ENCODE measurements around the gene SOX18. TPM values are rescaled to one million over a fixed set of nuclear protein-coding genes. Genes with fewer than 3 reads are reported as not detected.

Gene SOX18
- total RNA-seq, 2 experiments from 2014 or later: not detected

Other genes starting within 250 kb of the SOX18 start
- gene ZBTB46, start 218.4 kb downstream of the SOX18 start, total RNA-seq: under 1 TPM in 1 of 2 experiments, not detected in 1; 0.04 TPM
- gene ABHD16B, start 188.1 kb downstream of the SOX18 start, total RNA-seq: not detected
- 10 to 100 TPM; 58.6 to 58.9 TPM for gene TPD52L2, start 184.4 kb downstream of the SOX18 start, total RNA-seq
- 10 to 100 TPM; 32.1 to 32.9 TPM for gene DNAJC5, start 154.5 kb downstream of the SOX18 start, total RNA-seq
- gene UCKL1, start 93.2 kb downstream of the SOX18 start, total RNA-seq: 10 to 100 TPM; 27.6 to 28.9 TPM
- gene ZNF512B, start 79.7 kb downstream of the SOX18 start, total RNA-seq: 10 to 100 TPM; 11.6 to 11.8 TPM
- gene SAMD10, start 70.0 kb downstream of the SOX18 start, total RNA-seq: 10 to 100 TPM; 16.7 to 19.3 TPM
- gene PRPF6, start 68.5 kb downstream of the SOX18 start, total RNA-seq: 10 to 100 TPM; 64.5 to 64.6 TPM
- gene C20orf204, start 13.5 kb downstream of the SOX18 start, total RNA-seq: 1 to 10 TPM; 2.1 to 2.5 TPM
- gene TCEA2, start 13.6 kb upstream of the SOX18 start, total RNA-seq: 10 to 100 TPM; 37.8 to 38.6 TPM
- 10 to 100 TPM; 26.4 to 31.8 TPM for gene RGS19, start 29.9 kb upstream of the SOX18 start, total RNA-seq
- under 1 TPM; 0.16 to 0.25 TPM for gene OPRL1, start 30.4 kb upstream of the SOX18 start, total RNA-seq
- under 1 TPM; 0.47 to 0.50 TPM for gene LKAAEAR1, start 34.8 kb upstream of the SOX18 start, total RNA-seq
- not detected for gene NPBWR2, start 57.9 kb upstream of the SOX18 start, total RNA-seq
- gene MYT1, start 114.8 kb upstream of the SOX18 start, total RNA-seq: under 1 TPM in 1 of 2 experiments, not detected in 1; 0.44 TPM
- gene PCMTD2, start 206.1 kb upstream of the SOX18 start, total RNA-seq: 10 to 100 TPM; 27.5 to 30.0 TPM

Measured in activated naive CD8-positive, alpha-beta T cell treated with anti-CD3 and anti-CD28 coated beads for 36 hours (primary cell).